Measurements from ENCODE around the gene WNT7A.

Gene WNT7A

DNA sequence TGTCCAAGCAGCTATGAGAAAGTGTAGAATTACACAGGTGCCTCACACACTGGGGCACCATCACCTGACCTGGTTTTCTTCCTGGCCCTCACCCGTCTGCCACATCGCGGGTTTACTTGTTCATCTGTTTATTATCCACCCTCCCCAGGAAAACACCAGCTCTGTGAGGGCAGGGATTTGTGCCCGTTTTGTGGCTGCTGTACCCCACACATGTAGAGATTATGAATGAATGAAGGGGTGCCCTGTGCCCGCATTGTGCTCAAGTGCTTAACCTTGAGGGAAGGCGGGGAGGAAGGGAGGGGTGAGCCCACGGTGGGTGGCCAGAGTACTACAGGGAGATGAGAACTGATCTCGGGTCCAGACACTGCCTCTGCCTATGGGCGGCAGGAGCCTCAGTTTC is 108.4 kb downstream of the WNT7A start:
- H3K4me3 ChIP-seq (ENCODE audit: low read depth, low read length) = no peak overlapping the region
- in situ Hi-C loops (cut with HindIII; ENCODE audit: low sequenced_read_pairs) = no loop called here
- TF ChIP-seq, protein P1, sequence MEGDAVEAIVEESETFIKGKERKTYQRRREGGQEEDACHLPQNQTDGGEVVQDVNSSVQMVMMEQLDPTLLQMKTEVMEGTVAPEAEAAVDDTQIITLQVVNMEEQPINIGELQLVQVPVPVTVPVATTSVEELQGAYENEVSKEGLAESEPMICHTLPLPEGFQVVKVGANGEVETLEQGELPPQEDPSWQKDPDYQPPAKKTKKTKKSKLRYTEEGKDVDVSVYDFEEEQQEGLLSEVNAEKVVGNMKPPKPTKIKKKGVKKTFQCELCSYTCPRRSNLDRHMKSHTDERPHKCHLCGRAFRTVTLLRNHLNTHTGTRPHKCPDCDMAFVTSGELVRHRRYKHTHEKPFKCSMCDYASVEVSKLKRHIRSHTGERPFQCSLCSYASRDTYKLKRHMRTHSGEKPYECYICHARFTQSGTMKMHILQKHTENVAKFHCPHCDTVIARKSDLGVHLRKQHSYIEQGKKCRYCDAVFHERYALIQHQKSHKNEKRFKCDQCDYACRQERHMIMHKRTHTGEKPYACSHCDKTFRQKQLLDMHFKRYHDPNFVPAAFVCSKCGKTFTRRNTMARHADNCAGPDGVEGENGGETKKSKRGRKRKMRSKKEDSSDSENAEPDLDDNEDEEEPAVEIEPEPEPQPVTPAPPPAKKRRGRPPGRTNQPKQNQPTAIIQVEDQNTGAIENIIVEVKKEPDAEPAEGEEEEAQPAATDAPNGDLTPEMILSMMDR (IDR thresholded peaks at IDR 0.05; ENCODE audit: low read depth, low read length, missing control alignments) = no peak
- DNase-seq (ENCODE audit: low read depth) = no peak

DNA sequence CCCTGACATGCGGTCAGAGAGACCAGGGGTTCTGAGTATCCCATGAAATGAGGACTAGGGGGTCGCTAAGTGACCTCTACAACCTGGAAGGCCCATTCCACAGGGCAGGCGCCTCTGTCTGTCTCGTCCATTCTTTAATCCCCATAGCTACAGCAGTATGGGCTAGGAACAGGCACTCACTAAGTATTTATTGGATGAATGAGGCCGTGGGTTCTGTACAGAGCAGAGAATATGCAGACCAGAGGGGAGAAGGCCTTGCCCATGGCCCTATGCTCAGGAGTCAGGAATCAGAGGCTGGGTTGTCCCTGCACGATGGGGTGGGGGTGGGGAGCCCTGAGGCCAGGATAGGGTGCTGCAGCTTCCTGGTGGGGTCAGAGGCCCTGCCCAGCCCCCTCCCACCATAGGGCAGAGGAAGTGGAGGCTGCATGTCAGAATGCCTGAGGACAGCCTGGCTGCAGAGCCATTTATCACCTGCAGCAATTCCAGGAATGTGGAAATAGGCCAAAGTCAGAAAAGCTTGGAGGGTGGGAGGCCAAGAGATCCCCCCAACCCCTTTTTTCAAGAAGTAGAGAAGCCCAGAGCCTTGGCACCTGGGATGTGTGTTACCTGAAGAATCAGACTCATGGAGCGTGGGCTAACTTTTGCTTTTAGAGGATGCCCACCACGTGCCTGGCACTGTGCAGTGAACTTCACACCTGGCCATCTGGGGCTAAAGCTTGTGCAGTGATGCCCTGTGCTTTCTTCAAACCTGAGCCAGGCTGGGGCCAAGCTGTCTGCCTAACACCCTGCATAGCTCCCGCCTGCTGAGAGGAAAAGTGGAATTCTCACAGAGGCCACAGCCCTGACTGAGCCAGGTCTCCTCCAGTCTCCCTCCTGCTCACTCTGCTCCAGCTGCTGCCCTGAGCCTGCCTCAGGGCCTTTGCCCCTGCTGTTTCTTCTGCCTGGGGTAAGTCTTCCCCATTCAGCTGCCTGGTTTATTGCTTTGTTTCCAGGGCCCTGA is 109.4 kb downstream of the WNT7A start:
- TF ChIP-seq, protein P1 (IDR thresholded peaks at IDR 0.05; ENCODE audit: low read depth, low read length, missing control alignments) = no peak
- H3K4me3 ChIP-seq (ENCODE audit: low read depth, low read length) = no peak overlapping the region
- no peak for DNase-seq (ENCODE audit: low read depth)
- in situ Hi-C loops (cut with HindIII; ENCODE audit: low sequenced_read_pairs) = no loop called here

DNA sequence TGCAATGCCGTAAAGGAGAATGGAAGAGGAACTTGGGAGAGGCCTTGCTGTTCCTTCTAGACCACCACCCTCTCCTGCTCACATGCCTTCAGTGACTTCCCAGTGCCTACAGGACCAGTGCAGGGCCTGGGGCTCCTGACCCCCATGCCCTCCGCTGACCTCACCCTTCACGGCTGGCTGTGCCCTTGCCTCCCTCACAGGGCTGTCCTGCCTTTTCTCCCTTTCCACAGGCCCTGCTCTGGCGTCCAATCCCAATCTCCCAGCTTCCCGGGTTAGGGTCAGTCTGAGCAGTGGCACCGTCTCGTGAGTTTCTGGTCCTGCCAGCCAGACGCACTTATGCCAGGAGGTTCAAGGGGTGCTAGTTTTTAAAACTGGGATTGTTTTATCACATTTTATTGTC is 110.4 kb downstream of the WNT7A start:
- in situ Hi-C loops (cut with HindIII; ENCODE audit: low sequenced_read_pairs) = no loop called here
- DNase-seq (ENCODE audit: low read depth) = no peak
- TF ChIP-seq, protein P1 (IDR thresholded peaks at IDR 0.05; ENCODE audit: low read depth, low read length, missing control alignments) = no peak
- H3K4me3 ChIP-seq (ENCODE audit: low read depth, low read length) = no peak overlapping the region

DNA sequence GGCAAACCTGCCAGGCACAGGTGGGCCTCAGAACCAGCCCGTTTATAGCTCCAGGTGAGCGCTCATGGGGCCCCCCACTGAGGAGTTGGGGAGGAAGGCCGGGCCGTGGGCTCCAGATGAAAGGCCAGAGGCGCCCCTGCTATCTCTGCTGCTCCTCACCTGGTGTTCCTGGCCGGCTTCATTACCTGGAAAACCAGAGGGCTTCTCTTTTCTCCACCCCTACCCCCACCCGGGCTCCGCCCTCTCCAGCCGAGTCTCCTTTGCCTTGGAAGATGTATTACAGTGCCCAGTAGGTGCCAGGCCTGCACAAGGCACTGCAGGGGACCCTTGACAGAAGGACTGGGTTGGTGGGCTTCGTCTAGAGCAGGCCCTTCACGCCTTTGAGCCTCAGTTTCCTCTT is 111.4 kb downstream of the WNT7A start:
- H3K4me3 ChIP-seq (ENCODE audit: low read depth, low read length) = no peak overlapping the region
- TF ChIP-seq, protein P1 (IDR thresholded peaks at IDR 0.05; ENCODE audit: low read depth, low read length, missing control alignments) = no peak
- in situ Hi-C loops (cut with HindIII; ENCODE audit: low sequenced_read_pairs) = no loop called here
- no peak for DNase-seq (ENCODE audit: low read depth)

DNA sequence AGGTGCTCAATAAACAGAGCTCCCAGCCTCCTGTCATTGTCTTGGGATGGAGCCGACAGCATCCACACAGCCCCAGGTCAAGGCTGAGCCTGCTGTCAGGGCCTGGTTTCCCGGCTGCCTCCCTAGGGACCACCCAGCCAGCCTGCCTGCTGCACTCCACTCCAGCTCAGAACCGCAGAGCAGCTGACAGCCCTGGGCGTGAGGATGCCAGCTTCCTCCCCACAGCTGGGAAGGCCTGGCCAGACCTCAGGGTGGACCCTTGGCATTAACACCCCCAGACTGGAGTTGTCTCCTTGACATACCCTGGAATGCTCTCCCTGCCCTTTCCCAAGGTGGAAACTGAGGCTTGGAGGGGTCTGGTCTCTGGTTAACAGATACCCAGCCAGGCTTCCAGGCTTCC is 112.0 kb downstream of the WNT7A start:
- TF ChIP-seq, protein P1 (IDR thresholded peaks at IDR 0.05; ENCODE audit: low read depth, low read length, missing control alignments) = no peak
- H3K4me3 ChIP-seq (ENCODE audit: low read depth, low read length) = no peak overlapping the region
- no peak for DNase-seq (ENCODE audit: low read depth)
- in situ Hi-C loops (cut with HindIII; ENCODE audit: low sequenced_read_pairs) = no loop called here

DNA sequence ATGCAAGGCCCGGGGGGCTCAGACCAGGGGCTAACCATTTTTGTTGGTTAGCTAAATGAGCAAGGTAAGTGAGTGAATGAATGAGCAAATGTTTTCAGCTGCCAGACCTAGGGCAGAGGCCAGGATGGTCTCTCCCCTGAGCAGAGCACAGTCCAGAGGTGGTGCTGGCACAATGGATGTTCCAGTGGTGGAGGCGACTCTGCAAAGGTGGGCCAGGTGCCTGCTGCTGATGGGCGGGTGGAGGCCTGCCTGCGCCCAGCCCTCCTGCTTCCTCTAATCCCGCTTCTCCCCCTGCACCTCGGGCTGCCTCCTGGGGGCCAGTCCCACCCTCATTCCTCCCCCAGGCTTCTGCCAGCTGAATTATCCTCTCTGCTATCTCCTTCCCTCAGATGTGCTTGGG is 112.8 kb downstream of the WNT7A start:
- TF ChIP-seq, protein P1 (IDR thresholded peaks at IDR 0.05; ENCODE audit: low read depth, low read length, missing control alignments) = no peak
- DNase-seq (ENCODE audit: low read depth) = no peak
- H3K4me3 ChIP-seq (ENCODE audit: low read depth, low read length) = no peak overlapping the region
- in situ Hi-C loops (cut with HindIII; ENCODE audit: low sequenced_read_pairs) = no loop called here
